HepG2 (cell line): ENCODE results near the gene RILP. TPM values are rescaled to one million over a fixed set of nuclear protein-coding genes. Genes with fewer than 3 reads are reported as not detected.

Source experiments
- FOXA1 ChIP-seq, 2 experiments: fragments of 450-650 bp in 1 of 2; sonication (generic) in 1 of 2; formaldehyde crosslinking in 1 of 2; IDR thresholded peaks; 2 replicates each; pipeline versions ENCODE4 v1.4.0 to v1.6.1; 2016 to 2020; ENCODE audit warnings: missing genetic modification reagents in 1 of 2
- HMGXB3 ChIP-seq: sonication (generic); formaldehyde crosslinking; IDR thresholded peaks from 2 replicates; pipeline ENCODE4 v1.4.0; 2020; ENCODE audit warnings: missing genetic modification reagents, borderline replicate concordance
- KLF11 ChIP-seq: IDR thresholded peaks from 2 replicates; pipeline ENCODE4 v1.6.1; 2016; ENCODE audit warnings: missing compliant biosample characterization
- PLRG1 ChIP-seq: fragments of 450-650 bp; conservative IDR thresholded peaks from 2 replicates; pipeline ENCODE4 v1.6.1; 2016
- SMAD1 ChIP-seq: sonication (generic); formaldehyde crosslinking; IDR thresholded peaks from 2 replicates; pipeline ENCODE4 v1.4.0; 2020; ENCODE audit warnings: missing genetic modification reagents, low read depth, mild to moderate bottlenecking, borderline replicate concordance
- TFDP2 ChIP-seq: sonication (generic); formaldehyde crosslinking; IDR thresholded peaks from 2 replicates; pipeline ENCODE4 v1.4.0; 2020; ENCODE audit warnings: missing genetic modification reagents
- ZC3H4 ChIP-seq: sonication (generic); formaldehyde crosslinking; IDR thresholded peaks from 2 replicates; pipeline ENCODE4 v1.4.0; 2020; ENCODE audit warnings: missing genetic modification reagents, borderline replicate concordance
- ZNF263 ChIP-seq: sonication (generic); formaldehyde crosslinking; IDR thresholded peaks from 2 replicates; pipeline ENCODE4 v1.4.0; 2020; ENCODE audit warnings: missing genetic modification reagents
- ZNF280D ChIP-seq: sonication (generic); formaldehyde crosslinking; IDR thresholded peaks from 2 replicates; pipeline ENCODE4 v1.5.1; 2020; ENCODE audit warnings: mild to moderate bottlenecking, missing genetic modification reagents
- ZNF3 ChIP-seq: IDR thresholded peaks from 2 replicates; pipeline ENCODE4 v1.7.0; 2017; ENCODE audit warnings: inconsistent platforms
- ZNF329 ChIP-seq: sonication (generic); formaldehyde crosslinking; IDR thresholded peaks from 2 replicates; pipeline ENCODE4 v1.9.0; 2021; ENCODE audit warnings: low read depth, mild to moderate bottlenecking, missing genetic modification reagents
- ZNF383 ChIP-seq: sonication (generic); formaldehyde crosslinking; IDR thresholded peaks from 2 replicates; pipeline ENCODE4 v1.4.0; 2020; ENCODE audit warnings: missing genetic modification reagents, mild to moderate bottlenecking, borderline replicate concordance
- ZNF550 ChIP-seq: sonication (generic); formaldehyde crosslinking; IDR thresholded peaks from 2 replicates; pipeline ENCODE4 v1.4.0; 2020; ENCODE audit warnings: mild to moderate bottlenecking, missing genetic modification reagents, borderline replicate concordance
- ZNF574 ChIP-seq: sonication (generic); formaldehyde crosslinking; IDR thresholded peaks from 2 replicates; pipeline ENCODE4 v1.4.0; 2020; ENCODE audit warnings: missing genetic modification reagents
- ZNF749 ChIP-seq: sonication (generic); formaldehyde crosslinking; IDR thresholded peaks from 2 replicates; pipeline ENCODE4 v1.8.0; 2022; ENCODE audit warnings: mild to moderate bottlenecking, missing genetic modification reagents, moderate library complexity, borderline replicate concordance
- ZNF784 ChIP-seq: sonication (generic); formaldehyde crosslinking; IDR thresholded peaks from 2 replicates; pipeline ENCODE4 v1.5.1; 2020; ENCODE audit warnings: missing genetic modification reagents, mild to moderate bottlenecking, borderline replicate concordance
- polyA plus RNA-seq, 8 experiments: library from polyadenylated mRNA; depleted of rRNA in 3 of 8; stranded (reverse) in 7 of 8; unstranded in 1 of 8; fragments of >200 nt; fragmentation: Illumina TruSeq in 4 of 8; extraction: Trizol in 4 of 8; gene quantifications; 2 replicates each; pipeline versions ENCODE4 v1.2.1 to v1.2.3, GENCODE V29; 2011 to 2016; ENCODE audit warnings: low read depth in 4 of 8, missing spikeins in 1 of 8, mixed read lengths in 1 of 8; ENCODE audit not compliant: insufficient read depth in 1 of 8
- total RNA-seq, 5 experiments: library from RNA; depleted of rRNA; stranded (reverse); fragments of >200 nt; fragmentation: Illumina TruSeq; extraction: Trizol; gene quantifications; 2 replicates each; pipeline ENCODE4 v1.2.3, GENCODE V29; 2016; ENCODE audit warnings: low read depth in 1 of 5

The RILP gene
- total and polyA plus RNA-seq, 2 of the 13 experiments (the other 11 are each of a cell fraction or from before 2014, with no cell fraction given), result 6.6 to 8.1 TPM

GRCh38 chr17:1684378-1685189, 34.9 kb upstream of the RILP start, which contains the start of gene PRPF8 (continued):
- no peak for TF ChIP-seq HMGXB3 (CRISPR knock-in tag)
- TF ChIP-seq ZNF280D, result peak; percentile 88
- TF ChIP-seq ZNF263, result no peak
- TF ChIP-seq ZNF3 (CRISPR knock-in tag), result no peak
- peak; percentile 70 for TF ChIP-seq TFDP2 (CRISPR knock-in tag)
- TF ChIP-seq ZNF574 (CRISPR knock-in tag), result peak; percentile 83
- no peak for TF ChIP-seq ZC3H4 (CRISPR knock-in tag)
- no peak for TF ChIP-seq PLRG1
- TF ChIP-seq ZNF329, result no peak; the same call in 1 of the 2 replicates
- no peak for TF ChIP-seq KLF11 (CRISPR knock-in tag)
- TF ChIP-seq ZNF550, result no peak
- no peak for TF ChIP-seq ZNF784 (CRISPR knock-in tag)
- 0 out of 2 replicates have a peak, but pooled peaks have one; percentile 43 for TF ChIP-seq SMAD1
- no peak for TF ChIP-seq ZNF383
- TF ChIP-seq FOXA1 (IDR thresholded peaks at IDR 0.05), result no peak
- no peak for TF ChIP-seq FOXA1 (CRISPR knock-in tag; IDR thresholded peaks at IDR 0.05)
- no peak for TF ChIP-seq ZNF749 (CRISPR knock-in tag)
